ENCODE results near the gene RECQL. TPM values are rescaled to one million over a fixed set of nuclear protein-coding genes. Genes with fewer than 3 reads are reported as not detected.

RECQL gene
- total RNA-seq, 1 experiment from 2014 or later, result 49.5 TPM

DNA sequence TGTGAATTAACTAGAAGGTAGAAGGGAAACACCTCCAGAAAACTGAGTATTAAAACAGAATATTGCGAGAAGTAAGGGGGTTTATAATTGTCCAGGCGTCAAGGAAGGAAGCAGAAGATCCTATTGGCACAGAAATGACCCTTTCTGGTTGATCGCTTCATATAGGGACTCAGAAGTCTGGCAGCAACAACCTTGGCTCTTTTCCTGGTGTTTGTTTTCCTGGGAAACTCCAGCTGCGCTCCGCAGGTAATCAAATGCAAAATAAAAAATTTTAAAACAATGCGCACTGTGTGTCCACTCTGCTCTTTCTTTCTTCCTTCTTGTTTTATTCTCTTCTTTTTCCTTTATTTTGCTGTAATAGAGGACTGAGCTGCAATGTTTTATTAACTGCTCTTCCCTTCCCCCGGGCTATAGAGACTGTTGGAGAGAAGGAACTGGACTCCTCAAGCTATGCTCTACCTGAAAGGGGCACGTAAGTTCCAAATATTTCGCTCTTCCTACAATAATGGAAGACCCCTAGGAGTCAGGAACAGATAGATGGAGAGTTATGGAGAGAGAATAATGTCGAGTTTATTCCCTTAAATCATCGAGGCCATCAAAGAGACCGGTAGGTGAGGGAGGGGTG is 25.4 kb upstream of the RECQL start:
- H3K4me3 Mint-ChIP-seq (ENCODE audit: unreplicated experiment), result peak overlapping the region; percentile 82
- DNase-seq (ENCODE audit: unreplicated experiment), result peak; percentile 17
- CTCF ChIA-PET, result interaction anchor here (0.7 to 1.3 kb wide), 5 partner anchors 21 to 91 kb away, joined by 3 to 4 read pairs (median 3); no protein-coding TSS in a partner anchor
- POLR2A ChIA-PET, result interaction anchor here (0.5 to 3.6 kb wide), 12 partner anchors 8 to 131 kb away, joined by 3 to 30 read pairs (median 5); partner anchors contain the start of genes GOLT1B, LDHB, PYROXD1 and RECQL
- peak overlapping the region; percentile 65 for H3K27ac Mint-ChIP-seq (ENCODE audit: low read depth, unreplicated experiment)
- TF ChIP-seq, protein P1, sequence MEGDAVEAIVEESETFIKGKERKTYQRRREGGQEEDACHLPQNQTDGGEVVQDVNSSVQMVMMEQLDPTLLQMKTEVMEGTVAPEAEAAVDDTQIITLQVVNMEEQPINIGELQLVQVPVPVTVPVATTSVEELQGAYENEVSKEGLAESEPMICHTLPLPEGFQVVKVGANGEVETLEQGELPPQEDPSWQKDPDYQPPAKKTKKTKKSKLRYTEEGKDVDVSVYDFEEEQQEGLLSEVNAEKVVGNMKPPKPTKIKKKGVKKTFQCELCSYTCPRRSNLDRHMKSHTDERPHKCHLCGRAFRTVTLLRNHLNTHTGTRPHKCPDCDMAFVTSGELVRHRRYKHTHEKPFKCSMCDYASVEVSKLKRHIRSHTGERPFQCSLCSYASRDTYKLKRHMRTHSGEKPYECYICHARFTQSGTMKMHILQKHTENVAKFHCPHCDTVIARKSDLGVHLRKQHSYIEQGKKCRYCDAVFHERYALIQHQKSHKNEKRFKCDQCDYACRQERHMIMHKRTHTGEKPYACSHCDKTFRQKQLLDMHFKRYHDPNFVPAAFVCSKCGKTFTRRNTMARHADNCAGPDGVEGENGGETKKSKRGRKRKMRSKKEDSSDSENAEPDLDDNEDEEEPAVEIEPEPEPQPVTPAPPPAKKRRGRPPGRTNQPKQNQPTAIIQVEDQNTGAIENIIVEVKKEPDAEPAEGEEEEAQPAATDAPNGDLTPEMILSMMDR (IDR thresholded peaks at IDR 0.05; ENCODE audit: unreplicated experiment), result no peak
- intact Hi-C loops (cut with micrococcal nuclease), result loop anchor here (2.0 to 5.0 kb wide), 2 partner anchors 26 to 130 kb away; partner anchors contain the start of genes GOLT1B, LDHB and RECQL
- no TSS peak for BruUV-seq (replicated peaks)
- H3K9me3 Mint-ChIP-seq (ENCODE audit: unreplicated experiment), result peaks cover 22% of the 10 kb centered on the region
- no peaks in the 10 kb centered on the region for H3K27me3 Mint-ChIP-seq (ENCODE audit: insufficient read depth, unreplicated experiment)
- peaks cover 26% of the 10 kb centered on the region for H3K4me1 Mint-ChIP-seq (ENCODE audit: insufficient read depth, unreplicated experiment)
- H3K36me3 Mint-ChIP-seq (ENCODE audit: insufficient read depth, unreplicated experiment), result peaks cover 31% of the 10 kb centered on the region

- Mint-ChIP-seq H3K4me3 (ENCODE audit: unreplicated experiment) (peak within 1 kb of the TSS; percentile 82), H3K36me3 (ENCODE audit: insufficient read depth, unreplicated experiment) (peaks cover 31% of the 10 kb centered on the region), H3K4me1 (ENCODE audit: insufficient read depth, unreplicated experiment) (peaks cover 26% of the 10 kb centered on the region), H3K27ac (ENCODE audit: low read depth, unreplicated experiment) (peak within 1 kb of the TSS; percentile 65), H3K27me3 (ENCODE audit: insufficient read depth, unreplicated experiment) (no peaks in the 10 kb centered on the region), H3K9me3 (ENCODE audit: unreplicated experiment) (peaks cover 22% of the 10 kb centered on the region)
- intact Hi-C loops (cut with micrococcal nuclease), result loop anchor here (2.0 to 5.0 kb wide), 2 partner anchors 25 to 131 kb away; partner anchors contain the start of genes GOLT1B, LDHB and RECQL
- TF ChIP-seq, protein P1 (IDR thresholded peaks at IDR 0.05; ENCODE audit: unreplicated experiment), result no peak
- CTCF ChIA-PET, result interaction anchor here (1.3 kb wide), 1 partner anchor 20 kb away, joined by 4 read pairs; no protein-coding TSS in a partner anchor
- POLR2A ChIA-PET, result interaction anchor here (0.5 to 3.6 kb wide), 10 partner anchors 10 to 131 kb away, joined by 3 to 30 read pairs (median 4); partner anchors contain the start of genes GOLT1B, LDHB, PYROXD1 and RECQL
- peak; percentile 68 for DNase-seq (ENCODE audit: unreplicated experiment)
- no TSS peak for BruUV-seq (replicated peaks)
These were observed 24.6 kb upstream of the RECQL start, which contains the start of gene SPX for GRCh38 chr12:21526053-21526452. Gene SPX, plus strand, starts transcription at chr12:21526296. Its CDS starts 177 bp downstream, at chr12:21526473.

- intact Hi-C loops (cut with micrococcal nuclease), result no loop called here
- TF ChIP-seq, protein P1 (IDR thresholded peaks at IDR 0.05; ENCODE audit: unreplicated experiment), result no peak
These were observed 21.7 kb upstream of the RECQL start for GRCh38 chr12:21523148-21523547.

DNA sequence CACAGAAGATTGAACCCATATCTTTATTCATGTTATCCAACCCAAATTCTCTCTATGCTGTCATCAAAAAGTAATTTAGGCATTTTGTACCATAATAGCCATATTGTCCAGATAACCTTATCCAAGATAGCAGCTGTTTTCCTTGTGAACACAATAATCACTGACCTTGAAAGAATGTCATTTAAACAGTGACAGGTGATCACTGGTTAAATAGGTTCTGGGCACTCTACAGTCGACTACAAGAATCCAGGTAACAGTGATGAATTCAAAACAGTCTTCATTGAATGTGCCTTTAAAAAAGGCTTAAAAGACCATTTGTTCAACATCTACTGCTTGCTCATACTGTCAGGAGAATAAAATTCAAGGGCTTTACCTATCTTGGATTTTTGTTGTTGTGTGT is 20.1 kb upstream of the RECQL start:
- no peak for DNase-seq (ENCODE audit: unreplicated experiment)
- ChIA-PET POLR2A (interaction anchor here (0.7 to 4.1 kb wide), 2 partner anchors 11 to 20 kb away, joined by 4 to 23 read pairs; partner anchors contain the start of genes GOLT1B and RECQL), CTCF (interaction anchor here (1.5 kb wide), 1 partner anchor 159 kb away, joined by 5 read pairs; no protein-coding TSS in a partner anchor)
- Mint-ChIP-seq H3K4me1 (ENCODE audit: insufficient read depth, unreplicated experiment) (peaks cover 10% of the 10 kb centered on the region), H3K27ac (ENCODE audit: low read depth, unreplicated experiment) (peak overlapping the region; percentile 62), H3K36me3 (ENCODE audit: insufficient read depth, unreplicated experiment) (peaks cover 22% of the 10 kb centered on the region), H3K27me3 (ENCODE audit: insufficient read depth, unreplicated experiment) (no peaks in the 10 kb centered on the region), H3K4me3 (ENCODE audit: unreplicated experiment) (no peak overlapping the region), H3K9me3 (ENCODE audit: unreplicated experiment) (peaks cover 22% of the 10 kb centered on the region)
- TF ChIP-seq, protein P1 (IDR thresholded peaks at IDR 0.05; ENCODE audit: unreplicated experiment), result no peak
- intact Hi-C loops (cut with micrococcal nuclease), result no loop called here
- BruUV-seq (replicated peaks), result no TSS peak

More at GRCh38 chr12:21523148-21523547, 21.7 kb upstream of the RECQL start:
- peaks cover 22% of the 10 kb centered on the region for H3K9me3 Mint-ChIP-seq (ENCODE audit: unreplicated experiment)
- ChIA-PET CTCF (no interaction called here), POLR2A (interaction anchor here (0.6 kb wide), 1 partner anchor 13 kb away, joined by 4 read pairs; no protein-coding TSS in a partner anchor)
- no peaks in the 10 kb centered on the region for H3K27me3 Mint-ChIP-seq (ENCODE audit: insufficient read depth, unreplicated experiment)
- H3K4me1 Mint-ChIP-seq (ENCODE audit: insufficient read depth, unreplicated experiment), result peaks cover 17% of the 10 kb centered on the region
- H3K4me3 Mint-ChIP-seq (ENCODE audit: unreplicated experiment), result no peak overlapping the region
- H3K36me3 Mint-ChIP-seq (ENCODE audit: insufficient read depth, unreplicated experiment), result peaks cover 11% of the 10 kb centered on the region
- no peak for DNase-seq (ENCODE audit: unreplicated experiment)
- BruUV-seq (replicated peaks), result no TSS peak
- H3K27ac Mint-ChIP-seq (ENCODE audit: low read depth, unreplicated experiment), result no peak overlapping the region

All from MCF 10A (cell line).